Activated CD4-positive, alpha-beta T cell treated with anti-CD3 and anti-CD28 coated beads, Interleukin-2, Interleukin-4, amounts not matched to agents 100 ng/mL and 50 ng/mL, durations not matched to agents 16 hours and 8 hours (primary cell): Measurements from ENCODE around the gene NLGN1.
A peak's percentile ranks its signal among the peaks of the same experiment; 100 is the strongest.
"Not testable (repeated sequence)": the region's sequence is repeated elsewhere in the genome, so short reads cannot be mapped to it uniquely, and the experiment has no call there.

Experiments used
- DNase-seq: peaks from one replicate; pipeline ENCODE4 v3.0.0-alpha.2; 2020; ENCODE audit warnings: low spot score

The NLGN1 gene

GRCh38 chr3:173430576-173430975 lies 33.0 kb downstream of the NLGN1 start:
- DNase-seq, result no peak

DNA sequence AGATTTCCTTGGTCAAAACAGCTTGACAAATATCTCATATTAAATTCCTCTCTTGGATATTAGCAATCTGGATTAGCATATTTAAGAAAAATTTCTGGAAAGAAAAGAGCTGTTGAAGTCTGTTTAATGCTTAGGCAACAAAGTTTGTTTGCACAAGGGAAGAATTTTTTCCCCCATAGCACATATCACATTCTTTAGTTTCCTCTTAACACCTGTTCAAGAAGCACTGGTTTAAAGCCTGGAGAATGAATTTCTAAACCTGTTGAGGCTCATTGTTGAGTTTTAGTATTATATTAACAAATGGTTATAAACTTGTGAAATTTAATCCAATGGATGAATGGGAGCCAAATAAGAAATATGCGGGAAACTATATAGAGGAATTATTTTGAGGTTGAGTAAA lies 41.5 kb downstream of the NLGN1 start:
- no peak for DNase-seq

DNA sequence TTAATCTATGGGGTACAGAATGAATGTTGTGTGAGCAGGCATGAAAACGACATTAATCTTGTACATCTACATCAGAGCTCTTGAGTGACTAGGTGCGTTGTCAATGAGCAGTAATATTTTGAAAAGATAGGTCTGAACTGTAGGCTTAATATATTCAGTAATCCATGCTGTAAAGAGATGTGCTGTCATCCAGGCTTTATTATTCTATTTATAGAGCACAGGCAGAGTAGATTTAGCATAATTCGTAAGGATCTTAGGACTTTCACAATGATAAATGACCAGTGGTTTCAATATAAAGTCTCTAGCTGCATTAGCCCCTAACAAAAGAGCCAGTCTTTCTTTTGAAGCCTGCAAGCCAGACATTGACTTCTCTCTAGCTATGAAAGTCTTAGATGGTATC lies 43.0 kb downstream of the NLGN1 start:
- no peak for DNase-seq

DNA sequence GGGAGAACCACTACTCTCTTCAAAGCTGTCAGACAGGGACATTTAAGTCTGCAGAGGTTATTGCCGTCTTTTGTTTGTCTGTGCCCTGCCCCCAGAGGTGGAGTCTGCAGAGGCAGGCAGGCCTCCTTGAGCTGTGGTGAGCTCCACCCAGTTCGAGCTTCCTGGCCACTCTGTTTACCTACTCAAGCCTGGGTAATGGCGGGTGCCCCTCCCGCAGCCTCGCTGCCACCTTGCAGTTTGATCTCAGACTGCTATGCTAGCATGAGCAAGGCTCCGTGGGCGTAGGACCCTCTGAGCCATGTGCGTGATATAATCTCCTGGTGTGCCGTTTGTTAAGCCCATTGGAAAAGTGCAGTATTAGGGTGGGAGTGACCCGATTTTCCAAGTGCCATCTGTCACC lies 54.0 kb downstream of the NLGN1 start:
- DNase-seq, result not testable (repeated sequence)

- DNase-seq, result no peak
These were observed 65.7 kb downstream of the NLGN1 start for GRCh38 chr3:173463250-173463649.

- DNase-seq, result no peak
These were observed 67.6 kb downstream of the NLGN1 start for GRCh38 chr3:173465112-173465511.

DNA sequence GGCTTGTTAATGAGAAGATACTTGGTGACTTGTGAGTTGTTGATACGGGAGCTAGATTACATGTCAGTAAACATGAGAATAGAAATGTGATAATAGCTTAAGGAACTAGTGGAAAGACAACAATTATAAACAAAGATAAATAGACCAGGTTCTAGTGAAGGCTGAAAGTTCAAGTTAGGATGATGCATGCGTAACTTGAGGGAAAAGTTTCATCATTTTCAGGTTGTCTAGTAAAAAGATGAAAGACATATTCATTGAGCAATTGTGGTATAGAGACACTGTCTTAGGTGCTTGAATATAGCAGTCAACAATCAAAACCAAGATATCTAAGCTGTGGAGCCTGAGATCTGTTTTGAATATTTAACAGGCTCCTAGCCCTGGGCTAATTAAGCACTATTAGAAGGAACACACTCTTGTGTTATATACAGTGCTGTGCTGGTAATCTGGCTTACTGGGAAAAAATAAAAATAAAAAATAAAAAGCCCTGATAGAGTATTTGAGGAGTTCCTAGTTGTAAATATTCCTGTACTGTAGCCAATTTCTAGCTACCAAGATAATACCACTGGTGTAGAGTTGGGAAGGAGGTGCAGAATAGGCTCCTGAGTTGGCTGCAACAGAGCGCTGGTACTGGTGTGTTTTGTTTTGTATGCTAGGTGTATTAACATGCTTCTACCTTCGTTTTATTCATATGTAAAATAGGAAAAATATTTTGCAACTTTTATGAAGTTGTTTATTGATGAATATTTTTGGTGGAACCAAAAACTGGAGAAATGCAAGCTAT lies 68.5 kb downstream of the NLGN1 start:
- no peak for DNase-seq

DNA sequence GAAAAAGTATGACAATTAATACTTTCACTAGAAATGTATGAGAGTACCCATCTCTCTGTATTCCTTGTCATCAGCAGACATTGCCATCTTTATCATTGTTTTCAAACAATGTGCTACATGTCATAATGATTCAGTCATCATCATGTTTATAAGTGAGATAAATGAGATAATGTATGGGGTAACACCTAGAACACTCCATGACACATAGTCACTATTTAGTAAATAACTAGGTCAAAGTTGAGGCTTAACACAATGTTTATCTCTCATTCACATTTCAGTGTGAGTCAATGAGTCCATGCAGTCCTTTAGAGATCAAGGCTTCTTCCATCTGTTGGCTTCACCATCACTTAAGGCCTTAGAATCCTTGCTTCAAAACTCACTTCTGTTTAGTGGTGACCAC lies 70.0 kb downstream of the NLGN1 start:
- DNase-seq, result no peak

DNA sequence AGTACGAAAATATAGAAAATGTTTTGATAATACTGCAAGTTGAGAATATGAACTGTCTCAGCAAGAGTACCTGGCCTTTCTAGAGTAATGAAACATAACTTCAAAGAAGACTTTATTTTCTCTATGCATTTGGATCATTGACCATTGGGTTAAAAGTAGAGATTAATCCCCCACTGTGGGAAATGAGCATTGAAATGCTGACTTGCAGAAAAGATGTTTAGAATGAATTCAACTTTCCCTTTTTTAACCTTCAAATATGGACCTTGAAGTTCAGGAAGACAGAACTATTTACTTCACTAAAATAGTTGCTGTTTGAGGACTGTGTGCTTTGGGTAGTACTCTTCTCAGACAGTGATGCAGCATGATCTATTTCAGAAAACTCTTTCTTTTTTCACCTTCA lies 75.7 kb downstream of the NLGN1 start:
- no peak for DNase-seq

DNA sequence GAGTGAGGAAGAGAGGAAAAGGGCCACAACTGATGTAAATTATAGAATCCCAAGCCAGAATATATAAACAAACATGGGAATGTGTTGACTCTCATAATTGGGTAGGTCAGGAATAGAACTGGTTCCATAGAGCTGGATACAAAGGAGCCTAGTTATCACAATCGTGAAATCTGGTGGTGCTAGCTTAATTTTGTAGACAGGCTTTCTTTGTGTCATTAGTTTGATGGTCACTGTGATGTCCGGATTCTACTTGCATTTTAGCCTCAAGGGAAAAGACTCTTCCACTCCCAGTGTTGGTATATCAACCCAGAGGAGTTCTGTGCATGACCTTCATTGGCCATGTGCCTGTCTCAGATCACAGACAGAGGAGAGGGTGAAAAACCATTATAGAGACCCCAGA lies 81.8 kb downstream of the NLGN1 start:
- no peak for DNase-seq

DNA sequence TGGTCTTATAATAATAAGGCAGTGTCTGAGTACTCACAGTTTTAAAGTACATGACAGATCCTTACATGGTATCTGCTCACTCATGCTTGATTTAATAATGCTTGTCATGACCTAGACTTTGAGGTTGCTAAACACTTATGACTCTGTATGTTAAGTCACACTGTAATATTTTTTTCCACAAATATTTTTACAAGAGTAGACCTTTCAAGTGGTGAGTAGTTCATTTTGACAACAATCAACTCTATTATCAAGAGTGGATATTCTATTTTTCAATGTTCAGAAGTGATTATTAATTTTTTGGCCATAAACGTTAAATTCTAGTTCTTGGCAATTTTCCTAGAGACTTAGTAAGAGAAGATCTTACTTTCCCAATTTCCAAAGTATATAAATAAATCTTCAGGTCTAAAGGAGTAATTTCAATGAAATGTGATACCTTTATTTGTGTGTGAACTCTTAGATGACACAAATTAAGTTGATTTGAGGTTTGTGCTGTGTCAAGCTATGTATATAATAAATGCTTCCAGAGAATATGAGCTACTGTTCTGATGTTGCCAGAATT lies 104.5 kb downstream of the NLGN1 start:
- no peak for DNase-seq

DNA sequence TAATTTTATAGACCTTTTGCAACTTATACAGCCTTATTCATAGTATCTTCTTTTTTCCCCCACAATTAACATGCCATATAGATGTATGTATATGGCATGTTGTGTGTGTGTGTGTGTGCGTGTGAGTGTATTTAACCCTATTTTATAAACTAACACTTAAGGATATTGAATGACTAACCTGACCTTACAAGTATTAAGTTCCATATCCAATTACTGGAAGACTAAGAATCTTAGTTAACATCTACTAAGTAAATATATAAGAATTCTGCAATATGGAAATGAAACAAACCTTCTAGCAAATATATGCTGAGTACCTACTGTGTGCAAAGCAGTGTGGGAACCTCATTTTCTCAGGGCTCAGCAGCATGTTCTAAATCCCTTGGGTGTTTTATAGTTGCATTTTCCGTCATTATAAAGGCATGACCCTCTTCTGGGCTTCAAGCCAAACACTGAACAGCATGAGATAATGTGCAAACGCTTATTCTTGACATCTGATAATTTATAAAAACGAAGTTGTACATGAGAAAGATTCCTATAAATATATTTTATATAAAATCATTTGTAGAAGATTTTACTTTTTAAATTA lies 105.5 kb downstream of the NLGN1 start:
- DNase-seq, result no peak

DNA sequence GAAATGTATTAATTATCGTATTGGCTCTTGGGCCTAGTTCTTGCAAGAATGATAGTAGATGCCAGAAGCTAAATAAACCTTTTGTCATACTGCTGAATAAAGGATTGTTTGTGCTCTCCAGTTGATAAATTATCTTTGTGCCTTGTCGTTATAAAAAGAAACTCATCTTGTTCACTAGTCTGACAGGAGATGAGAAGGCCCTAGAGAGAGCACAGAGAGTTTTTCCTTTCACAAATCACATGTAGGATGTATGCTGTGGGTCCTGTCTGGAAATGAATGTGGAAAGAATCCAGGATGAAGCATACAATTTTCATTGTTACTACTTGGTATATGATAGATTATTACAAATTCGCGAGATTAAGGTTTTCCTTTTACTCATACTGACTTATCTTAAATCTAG lies 113.0 kb downstream of the NLGN1 start:
- DNase-seq, result no peak

DNA sequence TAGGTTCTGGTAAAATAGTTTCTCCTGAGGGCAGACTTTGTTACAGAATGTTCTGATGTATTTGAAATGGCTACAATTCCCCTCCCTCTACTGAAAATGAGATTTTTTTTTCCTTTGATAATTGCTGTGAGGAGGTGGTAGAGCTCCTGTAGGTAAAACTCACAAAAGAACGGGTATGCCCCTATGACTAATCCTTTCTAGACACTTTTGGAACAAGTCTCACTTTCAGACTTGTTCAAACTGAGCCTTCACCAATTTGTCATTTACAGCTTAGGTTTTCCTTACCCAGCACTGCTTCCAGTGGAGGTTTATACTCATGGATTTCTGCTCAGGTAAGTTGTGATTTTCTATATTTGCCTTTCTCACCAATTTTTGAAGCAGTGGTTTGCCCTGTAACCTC lies 115.6 kb downstream of the NLGN1 start:
- peak; percentile 0 for DNase-seq

DNA sequence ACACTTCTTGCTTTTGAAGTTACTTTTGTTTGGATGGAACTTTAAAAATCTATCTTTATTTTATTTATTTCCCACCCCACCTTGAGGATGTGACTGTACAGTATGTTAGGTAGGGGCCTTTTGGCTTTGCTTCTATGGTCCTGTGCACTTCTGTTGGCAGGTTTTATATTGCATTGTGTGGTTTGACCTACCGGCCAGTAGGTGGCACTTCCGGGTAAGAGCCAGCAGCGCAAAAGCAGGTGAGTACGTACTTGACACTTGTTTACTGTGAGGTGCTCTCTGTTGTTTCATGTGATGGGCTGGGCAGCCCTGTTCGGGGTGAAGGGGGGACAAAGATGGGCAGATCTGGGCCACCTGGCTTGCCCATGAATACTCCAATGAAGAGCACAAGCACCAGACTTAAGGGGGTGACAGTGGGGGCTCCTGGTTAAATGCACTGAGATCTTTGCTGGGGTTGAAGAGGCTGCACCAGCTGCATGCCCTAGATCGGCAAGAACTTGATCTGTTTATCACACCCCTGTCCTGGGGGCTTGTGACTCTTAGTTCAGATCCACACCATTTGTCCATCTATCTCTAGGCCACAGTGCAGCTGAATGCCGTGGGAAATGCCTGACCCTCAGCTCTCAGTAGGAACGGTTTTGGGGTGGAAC lies 131.6 kb downstream of the NLGN1 start:
- DNase-seq, result peak; percentile 12

DNA sequence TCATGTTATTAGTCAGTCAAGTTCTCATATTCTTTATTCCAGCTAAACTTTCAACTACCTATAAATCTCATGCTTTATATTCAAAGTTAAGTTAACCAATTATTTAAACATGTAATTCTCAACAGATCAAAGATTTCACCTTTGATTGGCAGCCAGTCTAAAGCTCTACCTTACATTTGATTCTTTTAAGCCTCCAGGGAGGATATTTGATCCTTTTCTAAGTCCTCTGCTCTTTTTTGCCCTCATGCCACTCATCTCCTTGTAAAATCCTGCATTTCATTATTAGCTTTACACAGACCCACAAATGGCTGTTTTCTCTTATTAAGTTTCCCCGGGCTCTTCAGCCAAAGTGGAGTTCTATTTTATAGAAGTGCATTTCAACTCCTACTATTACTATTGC lies 134.1 kb downstream of the NLGN1 start:
- no peak for DNase-seq

DNA sequence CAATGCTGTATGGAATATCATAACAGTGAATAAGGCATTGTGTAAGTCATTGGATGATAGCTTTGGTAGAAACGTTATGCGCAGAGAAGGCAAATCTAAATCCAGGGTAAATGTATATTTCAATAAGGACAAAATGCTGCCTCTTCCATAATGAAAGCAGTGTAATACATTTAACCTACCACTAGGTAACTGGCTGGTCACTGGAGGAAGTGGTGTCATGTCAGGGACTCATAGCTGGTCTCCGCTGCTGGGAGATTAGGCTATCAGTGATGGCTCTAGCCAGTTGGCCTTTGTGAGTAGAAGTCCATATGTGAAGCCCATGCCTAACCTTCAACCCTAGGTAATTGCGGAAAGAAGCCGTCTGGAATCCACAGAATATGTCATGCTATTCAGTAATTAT lies 140.9 kb downstream of the NLGN1 start:
- DNase-seq, result no peak

- not testable (repeated sequence) for DNase-seq
These were observed 148.0 kb downstream of the NLGN1 start for GRCh38 chr3:173545590-173545989.

GRCh38 chr3:173547070-173547469 lies 149.5 kb downstream of the NLGN1 start:
- DNase-seq, result no peak

GRCh38 chr3:173548261-173548660 lies 150.7 kb downstream of the NLGN1 start:
- no peak for DNase-seq

- DNase-seq, result no peak
These were observed 155.0 kb downstream of the NLGN1 start for GRCh38 chr3:173552526-173552925.

DNA sequence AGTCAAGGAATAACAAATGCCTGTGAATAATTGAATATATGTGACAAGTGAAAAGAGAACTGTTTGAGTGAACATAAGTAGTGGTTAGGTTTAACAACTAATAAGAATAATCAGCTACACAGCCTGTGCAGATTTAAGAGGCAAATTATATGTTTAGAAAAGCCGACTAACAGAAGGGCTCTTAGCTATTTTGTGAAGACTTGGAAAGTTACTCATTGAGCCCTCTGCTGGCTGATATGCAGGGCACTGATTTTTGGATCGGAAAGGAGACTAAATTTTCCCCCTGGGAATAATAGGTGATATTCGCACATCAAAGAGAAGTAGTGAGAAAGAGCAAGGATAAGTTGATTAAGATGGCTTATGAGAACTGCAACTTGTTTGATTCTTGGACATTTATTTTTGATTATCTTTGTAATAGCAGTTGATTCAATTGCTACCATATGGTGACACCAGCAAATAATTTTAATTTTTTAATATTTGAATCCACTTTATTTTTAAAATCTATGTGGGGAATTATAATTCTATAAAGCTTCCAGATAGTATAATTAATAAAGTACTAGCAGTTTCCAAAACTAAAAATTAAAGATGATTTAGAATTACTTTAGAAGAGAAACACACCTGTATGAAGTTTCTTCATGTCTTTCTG lies 156.2 kb downstream of the NLGN1 start:
- DNase-seq, result no peak

DNA sequence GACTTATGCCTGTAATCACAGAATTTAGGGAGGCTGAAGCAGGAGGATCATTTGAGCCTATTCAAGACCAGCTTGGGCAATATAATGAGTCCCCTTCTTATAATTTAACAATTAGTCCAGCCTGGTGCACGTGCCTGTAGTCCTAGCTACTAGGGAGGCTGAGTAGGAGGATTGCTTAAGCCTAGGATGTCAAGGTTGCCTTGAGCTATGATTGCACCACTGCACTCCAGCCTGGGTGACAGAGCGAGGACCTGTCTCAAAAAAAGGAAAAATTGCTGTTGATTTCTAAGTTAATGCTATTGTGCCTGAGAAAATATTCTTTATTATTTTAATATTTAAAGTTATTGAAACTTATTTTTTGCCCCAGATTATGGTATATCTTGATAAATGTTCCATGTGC lies 159.0 kb downstream of the NLGN1 start:
- DNase-seq, result no peak
